ENCODE data around the gene CNTNAP2. TPM values are rescaled to one million over a fixed set of nuclear protein-coding genes. Genes with fewer than 3 reads are reported as not detected.

CNTNAP2 gene
- total and polyA plus RNA-seq, 11 donors: 0.01 to 2.6 (median 0.31) TPM; not detected in 3

GRCh38 chr7:147742301-147742700 is 1625.7 kb downstream of the CNTNAP2 start:
- no peaks in the 10 kb centered on the region for H3K36me3 ChIP-seq
- DNase-seq (no peak), ATAC-seq (no peak)
- intact Hi-C loops (cut with DNase I): no loop called here
- TF ChIP-seq CTCF (IDR thresholded peaks at IDR 0.05): no peak
- no peak for TF ChIP-seq POLR2A (IDR thresholded peaks at IDR 0.05)
- H3K27ac ChIP-seq: no peak overlapping the region
- H3K4me1 ChIP-seq: no peaks in the 10 kb centered on the region
- H3K4me3 ChIP-seq: no peak overlapping the region
- WGBS, 4 donors: 73 to 76% (median 74%) methylated on average over 3 of the region's 3 CpGs
- no peaks in the 10 kb centered on the region for H3K27me3 ChIP-seq
- H3K9me3 ChIP-seq: no peaks in the 10 kb centered on the region

GRCh38 chr7:147756300-147756699 is 1639.7 kb downstream of the CNTNAP2 start:
- H3K27ac ChIP-seq: no peak overlapping the region
- no peak for ATAC-seq
- intact Hi-C loops (cut with DNase I): no loop called here
- H3K4me1 ChIP-seq: no peaks in the 10 kb centered on the region
- 13 to 28% (median 22%) methylated on average over 1 of the region's 1 CpG for WGBS, 4 donors
- H3K36me3 ChIP-seq: no peaks in the 10 kb centered on the region
- H3K27me3 ChIP-seq: no peaks in the 10 kb centered on the region
- H3K4me3 ChIP-seq: no peak overlapping the region
- no peaks in the 10 kb centered on the region for H3K9me3 ChIP-seq
- DNase-seq: no peak
- TF ChIP-seq CTCF (IDR thresholded peaks at IDR 0.05) (no peak), POLR2A (IDR thresholded peaks at IDR 0.05) (no peak)

GRCh38 chr7:147759327-147759943 is 1642.8 kb downstream of the CNTNAP2 start:
- intact Hi-C loops (cut with DNase I): no loop called here
- Histone ChIP-seq H3K4me3 (no peak overlapping the region), H3K4me1 (no peaks in the 10 kb centered on the region), H3K27ac (no peak overlapping the region), H3K9me3 (no peaks in the 10 kb centered on the region), H3K36me3 (no peaks in the 10 kb centered on the region), H3K27me3 (no peaks in the 10 kb centered on the region)
- DNase-seq: no peak
- WGBS, 4 donors: 72 to 78% (median 76%) methylated on average over 6 of the region's 6 CpGs
- ATAC-seq: no peak
- no peak for TF ChIP-seq POLR2A (IDR thresholded peaks at IDR 0.05)
- no peak for TF ChIP-seq CTCF (IDR thresholded peaks at IDR 0.05)

DNA sequence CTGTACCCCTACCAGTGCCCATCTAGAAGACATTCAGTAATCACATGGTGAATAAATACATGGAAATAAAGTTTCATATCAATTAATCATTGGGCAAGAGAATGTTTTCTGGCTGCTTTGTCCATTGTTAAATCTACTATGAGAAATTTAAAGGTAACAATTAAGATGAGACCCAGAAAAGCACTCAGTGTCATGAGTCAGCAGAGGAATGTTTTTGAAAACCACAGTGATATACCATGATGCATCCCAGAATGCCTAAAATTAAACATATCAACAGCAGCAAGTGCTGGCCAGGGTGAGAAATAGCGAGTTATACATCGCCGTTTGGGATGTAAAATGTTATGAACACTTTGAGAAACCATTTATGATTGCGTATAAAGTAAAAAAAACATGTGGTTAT is 1648.7 kb downstream of the CNTNAP2 start:
- ATAC-seq (no peak), DNase-seq (no peak)
- Histone ChIP-seq H3K36me3 (no peaks in the 10 kb centered on the region), H3K4me1 (no peaks in the 10 kb centered on the region), H3K27me3 (no peaks in the 10 kb centered on the region), H3K4me3 (no peak overlapping the region), H3K9me3 (no peaks in the 10 kb centered on the region), H3K27ac (no peak overlapping the region)
- 79 to 90% (median 84%) methylated on average over 4 of the region's 4 CpGs for WGBS, 4 donors
- intact Hi-C loops (cut with DNase I): no loop called here
- TF ChIP-seq POLR2A (IDR thresholded peaks at IDR 0.05) (no peak), CTCF (IDR thresholded peaks at IDR 0.05) (no peak)

Data from heart left ventricle (tissue), 16 donors.